IMR-90 (cell line): ENCODE data around the gene ATP5PO. TPM values are rescaled to one million over a fixed set of nuclear protein-coding genes. Genes with fewer than 3 reads are reported as not detected.

Experiments used
- ATAC-seq: fragments of 200-7000 bp; cut with Tn5 transposase; 2 replicates; pipeline ENCODE4 v1.9.1; 2020; ENCODE audit warnings: low read depth, mild to moderate bottlenecking, moderate library complexity
- BruUV-seq: library from RNA; stranded (reverse); fragments of 400-500 nt; replicated peaks from 2 replicates; lab custom pipeline; 2021; lab: Mats Ljungman, UMichigan
- CTCF ChIA-PET: fragments of 300-600 bp; formaldehyde crosslinking; extraction: SDS; loops from one replicate; lab custom pipeline; 2021; ENCODE audit warnings: antibody characterized with exemption; lab: Yijun Ruan, JAX
- POLR2A ChIA-PET: fragments of 300-600 bp; sonication (Branson Sonifier 250); formaldehyde crosslinking; loops from one replicate; lab custom pipeline; 2022; ENCODE audit warnings: antibody characterized with exemption; ENCODE audit not compliant: unreplicated experiment; lab: Charles Lee
- DNase-seq: peaks from one replicate; pipeline ENCODE4 v3.0.0; 2013
- H2AFZ ChIP-seq: replicated peaks from 2 replicates; pipeline ENCODE3; 2013; ENCODE audit warnings: low read length, mild to moderate bottlenecking; ENCODE audit not compliant: poor library complexity
- H2AK5ac ChIP-seq: 2 replicates; pipeline ENCODE4 v1.6.1; 2013; ENCODE audit warnings: low read depth, low read length, inconsistent platforms
- H2AK9ac ChIP-seq: replicated peaks from 2 replicates; pipeline ENCODE3; 2013; ENCODE audit warnings: mild to moderate bottlenecking, low read depth, low read length, moderate library complexity; ENCODE audit not compliant: poor library complexity
- H2BK120ac ChIP-seq: 2 replicates; pipeline ENCODE4 v1.6.1; 2013; ENCODE audit warnings: low read depth, low read length, inconsistent platforms
- H2BK15ac ChIP-seq: 3 replicates; pipeline ENCODE4 v1.6.1; 2013; ENCODE audit warnings: low read depth, low read length, inconsistent platforms
- H2BK20ac ChIP-seq: 2 replicates; pipeline ENCODE4 v1.6.1; 2013; ENCODE audit warnings: low read depth, mild to moderate bottlenecking, inconsistent platforms, low read length, moderate library complexity
- H2BK5ac ChIP-seq: 2 replicates; pipeline ENCODE4 v1.6.1; 2013; ENCODE audit warnings: mild to moderate bottlenecking, low read depth, low read length, inconsistent platforms; ENCODE audit not compliant: poor library complexity, severe bottlenecking
- H3K14ac ChIP-seq: replicated peaks from 2 replicates; pipeline ENCODE4 v1.6.1; 2013; ENCODE audit warnings: low read depth, low read length, inconsistent platforms
- H3K18ac ChIP-seq: 2 replicates; pipeline ENCODE4 v1.6.1; 2013; ENCODE audit warnings: low read depth, low read length, control low read depth
- H3K23ac ChIP-seq: 2 replicates; pipeline ENCODE4 v1.6.1; 2013; ENCODE audit warnings: low read depth, low read length, inconsistent platforms
- H3K27ac ChIP-seq: 2 replicates; pipeline ENCODE4 v1.5.1; 2013; ENCODE audit warnings: mild to moderate bottlenecking, control low read depth, low read length; ENCODE audit not compliant: insufficient read depth
- H3K27me3 ChIP-seq: 2 replicates; pipeline ENCODE4 v1.6.1; 2013; ENCODE audit warnings: low read length; ENCODE audit not compliant: control insufficient read depth, insufficient read depth
- H3K36me3 ChIP-seq: 2 replicates; pipeline ENCODE4 v1.6.1; 2013; ENCODE audit warnings: low read length, mixed read lengths; ENCODE audit not compliant: control insufficient read depth, insufficient read depth
- H3K4ac ChIP-seq: 2 replicates; pipeline ENCODE4 v1.6.1; 2013; ENCODE audit warnings: low read depth, low read length, inconsistent platforms
- H3K4me1 ChIP-seq: 2 replicates; pipeline ENCODE4 v1.6.1; 2013; ENCODE audit warnings: low read length, mixed read lengths; ENCODE audit not compliant: control insufficient read depth, insufficient read depth
- H3K4me2 ChIP-seq: 2 replicates; pipeline ENCODE4 v1.6.1; 2013; ENCODE audit warnings: low read depth, mild to moderate bottlenecking, control low read depth, low read length, moderate library complexity
- H3K4me3 ChIP-seq: 2 replicates; pipeline ENCODE4 v1.5.1; 2013; ENCODE audit warnings: low read depth, mild to moderate bottlenecking, control low read depth, low read length, moderate library complexity; ENCODE audit not compliant: insufficient read depth
- H3K56ac ChIP-seq: 2 replicates; pipeline ENCODE4 v1.6.1; 2013; ENCODE audit warnings: low read length, inconsistent platforms; ENCODE audit not compliant: insufficient read depth; ENCODE audit errors: extremely low read depth
- H3K79me1 ChIP-seq, 2 experiments: 2 replicates each; pipeline ENCODE4 v1.6.1; 2013; ENCODE audit warnings: low read length in 2 of 2, inconsistent platforms in 1 of 2, low read depth in 1 of 2
- H3K9ac ChIP-seq: 2 replicates; pipeline ENCODE4 v1.6.1; 2013; ENCODE audit warnings: low read depth, low read length, control low read depth
- H3K9me1 ChIP-seq: 2 replicates; pipeline ENCODE4 v1.6.1; 2013; ENCODE audit warnings: low read length, inconsistent platforms; ENCODE audit not compliant: insufficient read depth
- H3K9me3 ChIP-seq: 2 replicates; pipeline ENCODE4 v1.6.1; 2013; ENCODE audit warnings: low read length; ENCODE audit not compliant: control insufficient read depth, insufficient read depth
- H4K20me1 ChIP-seq: 2 replicates; pipeline ENCODE4 v1.6.1; 2013; ENCODE audit warnings: low read length, inconsistent platforms; ENCODE audit not compliant: insufficient read depth
- H4K5ac ChIP-seq: 2 replicates; pipeline ENCODE4 v1.6.1; 2013; ENCODE audit warnings: mild to moderate bottlenecking, low read depth, low read length, control low read depth
- H4K8ac ChIP-seq, 2 experiments: 2 replicates each; pipeline ENCODE4 v1.6.1; 2013; ENCODE audit warnings: low read depth in 2 of 2, low read length in 2 of 2, control low read depth in 1 of 2, inconsistent platforms in 1 of 2
- H4K91ac ChIP-seq: 2 replicates; pipeline ENCODE4 v1.6.1; 2013; ENCODE audit warnings: low read depth, low read length, inconsistent platforms; ENCODE audit not compliant: insufficient read depth
- FOS ChIP-seq: fragments of 150-350 bp; IDR thresholded peaks from 2 replicates; pipeline ENCODE4 v1.6.1; 2016; ENCODE audit warnings: low read depth, low read length
- USF2 ChIP-seq: fragments of 150-350 bp; IDR thresholded peaks from 2 replicates; pipeline ENCODE4 v1.6.1; 2017; ENCODE audit warnings: mild to moderate bottlenecking, antibody characterized with exemption, low read length, low read depth
- WGBS, 2 experiments: methylation state at CpG; one replicate each; pipeline versions ENCODE4 v1.1.5 to v1.1.7; 2013; ENCODE audit warnings: missing lambda C conversion rate in 2 of 2; ENCODE audit not compliant: insufficient read length in 1 of 2; ENCODE audit errors: extremely low coverage in 2 of 2; 5-methylcytosine and 5-hydroxymethylcytosine counted together
- dilution Hi-C: fragments of 300-500 bp; cut with HindIII; formaldehyde crosslinking; loops from one replicate; pipeline ENCODE4 v1.14.3; 2018; ENCODE audit warnings: low sequenced_read_pairs; ENCODE audit not compliant: unreplicated experiment
- in situ Hi-C: fragments of 300-500 bp; cut with MboI; formaldehyde crosslinking; loops from 3 replicates; pipeline ENCODE4 v1.14.3; 2019; ENCODE audit warnings: low sequenced_read_pairs, inconsistent platforms, mixed read lengths
- intact Hi-C: fragments of 100-400 bp; cut with micrococcal nuclease; formaldehyde crosslinking; loops from 2 replicates; pipeline ENCODE4 v1.10.0; 2022
- polyA plus RNA-seq, 3 experiments: library from polyadenylated mRNA; depleted of rRNA; stranded (reverse); fragments of >200 nt; gene quantifications; 2 replicates each; pipeline ENCODE4 v1.2.3, GENCODE V29; 2012; ENCODE audit warnings: low replicate concordance in 1 of 3
- total RNA-seq: library from RNA; depleted of rRNA; stranded (reverse); fragments of >200 nt; gene quantifications from 2 replicates; pipeline ENCODE4 v1.2.3, GENCODE V29; 2012

ATP5PO gene
- total and polyA plus RNA-seq, 2 of the 4 experiments (the other 2 are of a cell fraction), result 237 to 250 TPM

DNA sequence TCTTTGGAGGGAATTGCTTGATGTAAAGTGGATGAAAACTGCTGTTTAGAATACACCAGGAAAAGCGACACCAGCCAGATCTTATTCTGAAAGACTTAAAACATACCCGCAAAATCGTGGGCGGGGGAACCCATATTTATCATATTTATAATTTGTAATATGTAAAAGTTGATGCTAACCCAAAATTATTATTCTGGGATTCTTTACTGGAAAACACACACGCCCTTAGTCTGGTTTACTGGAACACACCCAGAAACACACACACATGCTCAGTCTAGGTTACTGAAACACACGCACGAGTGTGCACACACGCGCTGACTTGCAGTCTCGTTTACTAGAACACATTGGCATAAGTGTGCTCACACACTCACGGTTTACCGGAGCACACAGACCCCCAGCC, 32.5 kb downstream of the ATP5PO start:
- H3K36me3 ChIP-seq, result no peaks in the 10 kb centered on the region
- H2BK120ac ChIP-seq, result no peak overlapping the region
- in situ Hi-C loops (loop anchor here (10.0 kb wide), 1 partner anchor 238 kb away; the partner anchor contains the start of genes CRYZL1 and ITSN1), dilution Hi-C loops (no loop called here), intact Hi-C loops (no loop called here)
- no peak overlapping the region for H3K14ac ChIP-seq
- no TSS peak for BruUV-seq
- no peak overlapping the region for H3K56ac ChIP-seq
- H3K27me3 ChIP-seq, result peaks cover 19% of the 10 kb centered on the region
- ChIA-PET CTCF (no interaction called here), POLR2A (no interaction called here)
- H4K91ac ChIP-seq, result no peak overlapping the region
- no peak overlapping the region for H4K8ac ChIP-seq
- DNase-seq (no peak), ATAC-seq (no peak)
- H3K4me2 ChIP-seq, result no peak overlapping the region
- no peaks in the 10 kb centered on the region for H3K9me3 ChIP-seq
- H2BK20ac ChIP-seq, result no peak overlapping the region
- H2AK5ac ChIP-seq, result no peak overlapping the region
- no peak overlapping the region for H2AFZ ChIP-seq
- H3K18ac ChIP-seq, result no peak overlapping the region
- H3K4ac ChIP-seq, result no peak overlapping the region
- H3K4me1 ChIP-seq, result no peaks in the 10 kb centered on the region
- H2AK9ac ChIP-seq, result no peak overlapping the region
- TF ChIP-seq FOS (no peak), USF2 (no peak)
- no peak overlapping the region for H3K23ac ChIP-seq
- no peaks in the 10 kb centered on the region for H4K20me1 ChIP-seq
- H3K9me1 ChIP-seq, result no peaks in the 10 kb centered on the region
- no peak overlapping the region for H2BK5ac ChIP-seq
- H3K27ac ChIP-seq, result no peak overlapping the region
- H2BK15ac ChIP-seq, result no peak overlapping the region
- no peaks in the 10 kb centered on the region for H3K79me1 ChIP-seq
- WGBS, 2 experiments, result 79% methylated on average over 6 of the region's 12 CpGs; no CpG with 5 or more reads in 1 of the 2 experiments
- H3K9ac ChIP-seq, result no peak overlapping the region
- no peak overlapping the region for H3K4me3 ChIP-seq
- no peak overlapping the region for H4K5ac ChIP-seq
